GM12878 (cell line): ENCODE results near the gene PCDH15. TPM values are rescaled to one million over a fixed set of nuclear protein-coding genes. Genes with fewer than 3 reads are reported as not detected.

Experiments used
- ATAC-seq: fragments of 200-7000 bp; cut with Tn5 transposase; 3 replicates; pipeline ENCODE4 v1.9.1; 2020; ENCODE audit warnings: mild to moderate bottlenecking, moderate library complexity
- BruUV-seq: library from RNA; stranded (reverse); fragments of 400-500 nt; replicated peaks from 2 replicates; lab custom pipeline; 2021; lab: Mats Ljungman, UMichigan
- CTCF ChIA-PET: fragments of 300-600 bp; sonication (Branson Sonifier 250); formaldehyde crosslinking; extraction: SDS; loops from one replicate; lab custom pipeline; 2021; ENCODE audit warnings: inconsistent platforms; lab: Yijun Ruan, JAX
- POLR2A ChIA-PET: fragments of 350-600 bp; formaldehyde crosslinking; extraction: SDS; loops from one replicate; lab custom pipeline; 2021; ENCODE audit warnings: inconsistent platforms; lab: Charles Lee
- RAD21 ChIA-PET: fragments of 300-600 bp; sonication (Branson Sonifier 250); formaldehyde crosslinking; loops from one replicate; lab custom pipeline; 2023; ENCODE audit warnings: antibody characterized with exemption; ENCODE audit not compliant: unreplicated experiment; lab: Charles Lee
- SMC1A ChIA-PET: fragments of 300-600 bp; sonication (Branson Sonifier 250); formaldehyde crosslinking; loops from one replicate; lab custom pipeline; 2023; ENCODE audit not compliant: unreplicated experiment, uncharacterized antibody; lab: Charles Lee
- DNase-seq: peaks from one replicate; pipeline ENCODE4 v3.0.0-alpha.2; 2011; ENCODE audit warnings: low read depth, low spot score
- FAIRE-seq: peaks from 3 replicates; lab custom pipeline; 2011; peaks lifted over from hg19 to GRCh38; lab: Jason Lieb, UNC
- H2AFZ ChIP-seq: 2 replicates; pipeline ENCODE4 v1.6.0; 2011; ENCODE audit warnings: low read depth, low read length, control low read depth; ENCODE audit not compliant: control insufficient read depth
- H3K27ac ChIP-seq: 2 replicates; pipeline ENCODE4 v1.5.1; 2011; ENCODE audit warnings: control low read depth; ENCODE audit not compliant: control insufficient read depth, insufficient read depth
- H3K27me3 ChIP-seq, 2 experiments: replicated peaks in 1 of 2; 2 replicates each; pipeline versions ENCODE4 v1.6.0 to v1.6.1; 2011; ENCODE audit warnings: low read length in 1 of 2; ENCODE audit not compliant: control insufficient read depth in 2 of 2, insufficient read depth in 2 of 2
- H3K36me3 ChIP-seq, 2 experiments: 2 replicates each; pipeline ENCODE4 v1.5.1; 2011; ENCODE audit warnings: low read length in 1 of 2; ENCODE audit not compliant: control insufficient read depth in 2 of 2, insufficient read depth in 2 of 2
- H3K4me1 ChIP-seq: 2 replicates; pipeline ENCODE4 v1.6.1; 2011; ENCODE audit warnings: mild to moderate bottlenecking, low read length, moderate library complexity, mixed read lengths; ENCODE audit not compliant: control insufficient read depth, insufficient read depth
- H3K4me2 ChIP-seq: 2 replicates; pipeline ENCODE4 v1.6.0; 2011; ENCODE audit warnings: control low read depth; ENCODE audit not compliant: control insufficient read depth, insufficient read depth
- H3K4me3 ChIP-seq: fragments of 200-600 bp; sonication (generic); 2 replicates; pipeline ENCODE4 v1.5.1; 2016
- H3K79me2 ChIP-seq: 2 replicates; pipeline ENCODE4 v1.6.0; 2011; ENCODE audit warnings: low read length; ENCODE audit not compliant: control insufficient read depth, insufficient read depth
- H3K9ac ChIP-seq: 2 replicates; pipeline ENCODE4 v1.8.0; 2011; ENCODE audit warnings: low read length, control low read depth, mixed read lengths; ENCODE audit not compliant: control insufficient read depth, insufficient read depth
- H3K9me3 ChIP-seq: replicated peaks from 3 replicates; pipeline ENCODE4 v1.5.1; 2011; ENCODE audit warnings: mild to moderate bottlenecking, low read length; ENCODE audit not compliant: control insufficient read depth, insufficient read depth
- H4K20me1 ChIP-seq: 2 replicates; pipeline ENCODE4 v1.6.0; 2011; ENCODE audit not compliant: control insufficient read depth, insufficient read depth
- CREM ChIP-seq: IDR thresholded peaks from 2 replicates; pipeline ENCODE4 v1.6.1; 2014; ENCODE audit warnings: antibody characterized with exemption, low read depth
- EP300 ChIP-seq, 2 experiments: fragments of 150-350 bp in 1 of 2; IDR thresholded peaks; 2 replicates each; pipeline ENCODE4 v1.6.1; 2011 to 2012; ENCODE audit warnings: low read depth in 2 of 2, low read length in 2 of 2, borderline replicate concordance in 1 of 2, improper control_type of control experiment in 1 of 2, inconsistent platforms in 1 of 2; ENCODE audit not compliant: control insufficient read depth in 1 of 2
- HDAC2 ChIP-seq: fragments of 200-600 bp; sonication (generic); IDR thresholded peaks from 2 replicates; pipeline ENCODE4 v1.6.1; 2017
- MXI1 ChIP-seq: fragments of 150-350 bp; IDR thresholded peaks from 2 replicates; pipeline ENCODE4 v1.6.1; 2011; ENCODE audit warnings: low read depth, mild to moderate bottlenecking, inconsistent platforms, low read length, improper control_type of control experiment
- NFYA ChIP-seq: IDR thresholded peaks from 2 replicates; pipeline ENCODE4 v1.6.1; 2011; ENCODE audit warnings: low read depth, mild to moderate bottlenecking, low read length, improper control_type of control experiment, borderline replicate concordance
- NR2C1 ChIP-seq: fragments of 450-650 bp; IDR thresholded peaks from 2 replicates; pipeline ENCODE4 v1.6.1; 2017; ENCODE audit warnings: antibody characterized with exemption, mild to moderate bottlenecking, moderate library complexity
- RELA ChIP-seq: fragments of 450-650 bp; IDR thresholded peaks from 2 replicates; pipeline ENCODE4 v1.8.0; 2014; ENCODE audit warnings: borderline replicate concordance; ENCODE audit not compliant: partially characterized antibody
- SMARCA5 ChIP-seq: fragments of 450-650 bp; IDR thresholded peaks from 2 replicates; pipeline ENCODE4 v1.6.1; 2017; ENCODE audit warnings: mild to moderate bottlenecking
- STAT1 ChIP-seq: fragments of 450-650 bp; conservative IDR thresholded peaks from 2 replicates; pipeline ENCODE4 v1.6.1; 2014; ENCODE audit warnings: antibody characterized with exemption, mild to moderate bottlenecking
- TARDBP ChIP-seq: IDR thresholded peaks from 2 replicates; pipeline ENCODE4 v1.6.1; 2016; ENCODE audit warnings: borderline replicate concordance
- YBX1 ChIP-seq: fragments of 450-650 bp; IDR thresholded peaks from 2 replicates; pipeline ENCODE4 v1.6.1; 2016; ENCODE audit warnings: antibody characterized with exemption
- ZNF384 ChIP-seq: IDR thresholded peaks from 2 replicates; pipeline ENCODE4 v1.6.1; 2012; ENCODE audit warnings: low read depth, mild to moderate bottlenecking, low read length, improper control_type of control experiment, borderline replicate concordance
- in situ Hi-C: fragments of 300-500 bp; cut with MboI; formaldehyde crosslinking; loops from 9 replicates; pipeline ENCODE4 v1.14.3; 2018; ENCODE audit warnings: mixed read lengths
- intact Hi-C: fragments of 100-400 bp; cut with micrococcal nuclease; formaldehyde crosslinking; loops from one replicate; pipeline ENCODE4 v1.14.2; 2022; ENCODE audit not compliant: unreplicated experiment
- polyA plus RNA-seq, 11 experiments: library from polyadenylated mRNA; depleted of rRNA in 4 of 11; unstranded in 6 of 11; stranded (reverse) in 5 of 11; fragments of >200 nt; fragmentation: Nextera tagmentation in 4 of 11; fragmentation: Illumina TruSeq in 1 of 11; extraction: Ambion mirVana in 4 of 11; extraction: Trizol in 1 of 11; gene quantifications; 1 replicate in 1 of 11; 2 replicates in 10 of 11; pipeline versions ENCODE4 v1.2.1 to v1.2.3, GENCODE V29; 2011 to 2016; ENCODE audit warnings: inconsistent platforms in 2 of 11, missing spikeins in 2 of 11, low read depth in 1 of 11
- total RNA-seq, 4 experiments: library from RNA; depleted of rRNA in 3 of 4; stranded (reverse); fragments of >200 nt in 3 of 4; fragmentation: Illumina TruSeq in 1 of 4; extraction: Trizol in 1 of 4; gene quantifications; 2 replicates each; pipeline versions ENCODE4 v1.2.1 to v1.2.3, GENCODE V29; 2013 to 2021
- TF ChIP-seq, protein P1 (sequence below): fragments of 150-350 bp; IDR thresholded peaks from 2 replicates; pipeline ENCODE4 v1.6.1; 2016; ENCODE audit warnings: low read depth, low read length
- TF ChIP-seq, protein P2 (sequence below): fragments of 450-650 bp; IDR thresholded peaks from 2 replicates; pipeline ENCODE4 v1.6.1; 2018; ENCODE audit warnings: borderline replicate concordance, mild to moderate bottlenecking; ENCODE audit not compliant: partially characterized antibody
- TF ChIP-seq, protein P3 (sequence below): fragments of 450-650 bp; formaldehyde crosslinking; IDR thresholded peaks from 2 replicates; pipeline ENCODE4 v1.5.0; 2022; ENCODE audit warnings: mild to moderate bottlenecking, missing genetic modification characterization

PCDH15 gene
- total and polyA plus RNA-seq, 10 of the 15 experiments (the other 5 are each of a cell fraction or from before 2014, with no cell fraction given), result 0.03 to 0.52 (median 0.07) TPM; not detected in 6

DNA sequence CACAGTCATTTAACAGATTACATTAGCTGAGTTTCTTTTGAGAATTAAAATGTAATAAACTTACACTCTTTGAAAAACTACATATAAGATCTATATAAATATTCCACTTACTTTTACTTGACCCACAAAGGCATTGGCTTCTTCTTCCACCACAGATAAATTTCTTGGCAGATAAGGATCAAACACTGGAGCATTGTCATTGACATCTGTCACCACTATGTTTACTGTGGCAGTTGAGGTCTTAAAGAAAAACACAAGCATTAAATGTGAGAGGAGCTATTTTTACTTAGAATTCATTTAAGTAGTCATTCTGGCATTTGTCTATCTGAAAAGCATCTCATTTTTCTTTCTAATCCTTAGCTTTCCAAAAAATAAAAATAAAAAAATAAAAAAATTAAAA, 734.4 kb downstream of the PCDH15 start:
- no peak overlapping the region for H3K9ac ChIP-seq
- ChIA-PET POLR2A (interaction anchor here (0.6 to 1.2 kb wide), 2 partner anchors 18 to 58 kb away, joined by 3 read pairs; no protein-coding TSS in a partner anchor), SMC1A (interaction anchor here (0.7 to 1.8 kb wide), 12 partner anchors 8 to 580 kb away, joined by 3 to 12 read pairs (median 3); no protein-coding TSS in a partner anchor), RAD21 (interaction anchor here (0.6 to 1.7 kb wide), 3 partner anchors 18 to 49 kb away, joined by 3 read pairs; no protein-coding TSS in a partner anchor), CTCF (interaction anchor here (0.6 to 2.8 kb wide), 4 partner anchors 14 to 114 kb away, joined by 3 to 15 read pairs (median 4); no protein-coding TSS in a partner anchor)
- no TSS peak for BruUV-seq
- no peak overlapping the region for H2AFZ ChIP-seq
- no peaks in the 10 kb centered on the region for H3K27me3 ChIP-seq
- H3K4me1 ChIP-seq, result no peaks in the 10 kb centered on the region
- H3K79me2 ChIP-seq, result no peaks in the 10 kb centered on the region
- DNase-seq (no peak), FAIRE-seq (no peak), ATAC-seq (no peak)
- H4K20me1 ChIP-seq, result no peaks in the 10 kb centered on the region
- H3K9me3 ChIP-seq, result no peaks in the 10 kb centered on the region
- no peak overlapping the region for H3K27ac ChIP-seq
- in situ Hi-C loops, result no loop called here
- intact Hi-C loops, result no loop called here
- no peak overlapping the region for H3K4me2 ChIP-seq
- no peak overlapping the region for H3K4me3 ChIP-seq
- no peaks in the 10 kb centered on the region for H3K36me3 ChIP-seq
- TF ChIP-seq RELA (no peak), ZNF384 (no peak), CREM (no peak), HDAC2 (no peak), MXI1 (no peak), SMARCA5 (no peak), NR2C1 (no peak), TARDBP (no peak), EP300 (IDR thresholded peaks at IDR 0.05; ENCODE audit: borderline replicate concordance in 1 of 2, control insufficient read depth in 1 of 2, low read depth in 2 of 2, low read length in 2 of 2) (no peak), NFYA (no peak), YBX1 (no peak), STAT1 (no peak)
- TF ChIP-seq, protein P1, sequence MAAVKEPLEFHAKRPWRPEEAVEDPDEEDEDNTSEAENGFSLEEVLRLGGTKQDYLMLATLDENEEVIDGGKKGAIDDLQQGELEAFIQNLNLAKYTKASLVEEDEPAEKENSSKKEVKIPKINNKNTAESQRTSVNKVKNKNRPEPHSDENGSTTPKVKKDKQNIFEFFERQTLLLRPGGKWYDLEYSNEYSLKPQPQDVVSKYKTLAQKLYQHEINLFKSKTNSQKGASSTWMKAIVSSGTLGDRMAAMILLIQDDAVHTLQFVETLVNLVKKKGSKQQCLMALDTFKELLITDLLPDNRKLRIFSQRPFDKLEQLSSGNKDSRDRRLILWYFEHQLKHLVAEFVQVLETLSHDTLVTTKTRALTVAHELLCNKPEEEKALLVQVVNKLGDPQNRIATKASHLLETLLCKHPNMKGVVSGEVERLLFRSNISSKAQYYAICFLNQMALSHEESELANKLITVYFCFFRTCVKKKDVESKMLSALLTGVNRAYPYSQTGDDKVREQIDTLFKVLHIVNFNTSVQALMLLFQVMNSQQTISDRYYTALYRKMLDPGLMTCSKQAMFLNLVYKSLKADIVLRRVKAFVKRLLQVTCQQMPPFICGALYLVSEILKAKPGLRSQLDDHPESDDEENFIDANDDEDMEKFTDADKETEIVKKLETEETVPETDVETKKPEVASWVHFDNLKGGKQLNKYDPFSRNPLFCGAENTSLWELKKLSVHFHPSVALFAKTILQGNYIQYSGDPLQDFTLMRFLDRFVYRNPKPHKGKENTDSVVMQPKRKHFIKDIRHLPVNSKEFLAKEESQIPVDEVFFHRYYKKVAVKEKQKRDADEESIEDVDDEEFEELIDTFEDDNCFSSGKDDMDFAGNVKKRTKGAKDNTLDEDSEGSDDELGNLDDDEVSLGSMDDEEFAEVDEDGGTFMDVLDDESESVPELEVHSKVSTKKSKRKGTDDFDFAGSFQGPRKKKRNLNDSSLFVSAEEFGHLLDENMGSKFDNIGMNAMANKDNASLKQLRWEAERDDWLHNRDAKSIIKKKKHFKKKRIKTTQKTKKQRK, result no peak
- TF ChIP-seq, protein P2, sequence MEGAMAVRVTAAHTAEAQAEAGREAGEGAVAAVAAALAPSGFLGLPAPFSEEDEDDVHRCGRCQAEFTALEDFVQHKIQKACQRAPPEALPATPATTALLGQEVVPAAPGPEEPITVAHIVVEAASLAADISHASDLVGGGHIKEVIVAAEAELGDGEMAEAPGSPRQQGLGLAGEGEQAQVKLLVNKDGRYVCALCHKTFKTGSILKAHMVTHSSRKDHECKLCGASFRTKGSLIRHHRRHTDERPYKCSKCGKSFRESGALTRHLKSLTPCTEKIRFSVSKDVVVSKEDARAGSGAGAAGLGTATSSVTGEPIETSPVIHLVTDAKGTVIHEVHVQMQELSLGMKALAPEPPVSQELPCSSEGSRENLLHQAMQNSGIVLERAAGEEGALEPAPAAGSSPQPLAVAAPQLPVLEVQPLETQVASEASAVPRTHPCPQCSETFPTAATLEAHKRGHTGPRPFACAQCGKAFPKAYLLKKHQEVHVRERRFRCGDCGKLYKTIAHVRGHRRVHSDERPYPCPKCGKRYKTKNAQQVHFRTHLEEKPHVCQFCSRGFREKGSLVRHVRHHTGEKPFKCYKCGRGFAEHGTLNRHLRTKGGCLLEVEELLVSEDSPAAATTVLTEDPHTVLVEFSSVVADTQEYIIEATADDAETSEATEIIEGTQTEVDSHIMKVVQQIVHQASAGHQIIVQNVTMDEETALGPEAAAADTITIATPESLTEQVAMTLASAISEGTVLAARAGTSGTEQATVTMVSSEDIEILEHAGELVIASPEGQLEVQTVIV, result no peak
- TF ChIP-seq, protein P3, sequence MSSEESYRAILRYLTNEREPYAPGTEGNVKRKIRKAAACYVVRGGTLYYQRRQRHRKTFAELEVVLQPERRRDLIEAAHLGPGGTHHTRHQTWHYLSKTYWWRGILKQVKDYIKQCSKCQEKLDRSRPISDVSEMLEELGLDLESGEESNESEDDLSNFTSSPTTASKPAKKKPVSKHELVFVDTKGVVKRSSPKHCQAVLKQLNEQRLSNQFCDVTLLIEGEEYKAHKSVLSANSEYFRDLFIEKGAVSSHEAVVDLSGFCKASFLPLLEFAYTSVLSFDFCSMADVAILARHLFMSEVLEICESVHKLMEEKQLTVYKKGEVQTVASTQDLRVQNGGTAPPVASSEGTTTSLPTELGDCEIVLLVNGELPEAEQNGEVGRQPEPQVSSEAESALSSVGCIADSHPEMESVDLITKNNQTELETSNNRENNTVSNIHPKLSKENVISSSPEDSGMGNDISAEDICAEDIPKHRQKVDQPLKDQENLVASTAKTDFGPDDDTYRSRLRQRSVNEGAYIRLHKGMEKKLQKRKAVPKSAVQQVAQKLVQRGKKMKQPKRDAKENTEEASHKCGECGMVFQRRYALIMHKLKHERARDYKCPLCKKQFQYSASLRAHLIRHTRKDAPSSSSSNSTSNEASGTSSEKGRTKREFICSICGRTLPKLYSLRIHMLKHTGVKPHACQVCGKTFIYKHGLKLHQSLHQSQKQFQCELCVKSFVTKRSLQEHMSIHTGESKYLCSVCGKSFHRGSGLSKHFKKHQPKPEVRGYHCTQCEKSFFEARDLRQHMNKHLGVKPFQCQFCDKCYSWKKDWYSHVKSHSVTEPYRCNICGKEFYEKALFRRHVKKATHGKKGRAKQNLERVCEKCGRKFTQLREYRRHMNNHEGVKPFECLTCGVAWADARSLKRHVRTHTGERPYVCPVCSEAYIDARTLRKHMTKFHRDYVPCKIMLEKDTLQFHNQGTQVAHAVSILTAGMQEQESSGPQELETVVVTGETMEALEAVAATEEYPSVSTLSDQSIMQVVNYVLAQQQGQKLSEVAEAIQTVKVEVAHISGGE (CRISPR knock-in tag), result no peak
